NCI-H1694 treated with DMSO at 0.1 percent for 48 hours (cell line): ENCODE measurements around the gene NTHL1.

Source experiments
- DNase-seq: peaks from one replicate; lab custom pipeline; 2025; lab: John Stamatoyannopoulos, UW

The NTHL1 gene

DNA sequence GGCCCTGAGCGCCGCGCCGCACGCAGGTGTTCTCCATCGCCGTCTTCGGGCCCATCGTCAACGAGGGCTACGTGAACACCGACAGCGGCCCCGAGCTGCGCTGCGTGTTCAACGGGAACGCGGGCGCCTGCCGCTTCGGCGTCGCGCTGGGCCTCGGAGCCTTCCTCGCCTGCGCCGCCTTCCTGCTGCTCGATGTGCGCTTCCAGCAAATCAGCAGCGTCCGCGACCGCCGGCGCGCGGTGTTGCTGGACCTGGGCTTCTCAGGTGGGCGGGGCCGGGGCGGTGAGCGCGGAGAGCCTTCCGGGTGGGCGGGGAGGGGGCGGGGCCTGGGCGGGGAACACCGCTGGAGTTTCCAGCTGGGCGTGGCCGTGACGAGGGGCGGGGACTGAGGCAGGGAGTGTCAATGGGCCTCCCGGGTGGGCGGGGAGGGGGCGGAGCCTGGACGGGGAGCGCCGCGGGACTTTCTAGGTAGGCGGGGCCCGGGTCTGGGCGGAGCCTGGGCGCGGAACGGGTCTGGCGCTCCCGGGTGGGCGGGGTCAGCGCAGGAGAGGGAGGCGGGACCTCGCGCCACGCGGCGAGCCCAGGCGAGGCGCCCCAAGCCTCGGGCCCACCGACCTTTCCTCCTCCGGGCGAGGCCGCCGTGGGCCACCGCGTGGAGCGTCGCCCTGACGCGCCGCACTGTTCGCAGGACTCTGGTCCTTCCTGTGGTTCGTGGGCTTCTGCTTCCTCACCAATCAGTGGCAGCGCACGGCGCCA, 55.5 kb downstream of the NTHL1 start:
- DNase-seq, result no peak

- no peak for DNase-seq
These were observed 56.1 kb downstream of the NTHL1 start for GRCh38 chr16:1991588-1991947.

GRCh38 chr16:1991135-1991551, 56.5 kb downstream of the NTHL1 start:
- DNase-seq, result no peak

DNA sequence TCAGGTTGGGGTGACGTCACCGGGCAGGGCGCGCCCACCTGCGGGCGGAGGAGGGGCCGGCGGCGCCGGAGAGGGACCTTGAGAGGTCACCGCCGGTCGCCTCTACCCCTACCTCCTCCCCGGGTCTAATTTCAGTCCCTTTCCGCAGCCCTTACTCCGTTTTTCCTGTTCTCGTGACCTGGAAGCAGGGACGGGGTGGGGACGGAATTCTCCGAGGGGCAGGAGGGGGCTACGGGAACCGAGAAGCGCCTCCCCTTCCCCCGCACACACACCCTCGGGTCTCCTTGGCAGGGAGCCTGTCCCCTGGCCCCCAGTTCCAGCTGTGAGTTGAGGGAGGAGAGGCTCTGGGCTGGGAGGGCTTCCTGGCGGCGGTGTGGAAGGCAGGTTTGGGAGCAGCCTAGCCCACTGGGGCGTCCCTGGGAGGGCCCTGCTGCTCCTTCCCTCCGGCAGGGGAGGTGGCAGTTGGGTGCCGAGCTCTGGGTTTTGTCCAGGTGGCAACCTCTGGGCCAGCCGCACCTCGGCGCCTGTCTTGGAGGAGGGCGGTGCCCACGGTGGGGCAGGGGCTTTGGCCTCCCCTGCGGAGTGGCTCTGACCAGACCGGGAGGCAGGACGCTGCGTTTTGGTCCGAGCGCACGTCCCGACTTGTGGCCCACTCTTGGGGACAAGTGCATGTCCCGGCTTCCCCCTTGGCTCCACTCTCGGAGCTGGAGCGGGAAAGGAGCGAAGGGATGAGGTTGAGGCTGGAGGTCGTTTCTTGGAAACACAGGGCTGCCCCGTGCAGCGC, 57.1 kb downstream of the NTHL1 start:
- no peak for DNase-seq

GRCh38 chr16:1990101-1990350, 57.6 kb downstream of the NTHL1 start:
- DNase-seq, result no peak
